Kidney (tissue), 14 donors: ENCODE data around the gene BANF1. TPM values are rescaled to one million over a fixed set of nuclear protein-coding genes. Genes with fewer than 3 reads are reported as not detected.

ENCODE experiments used
- DNase-seq, 5 donors: peaks; one replicate each; pipeline ENCODE4 v3.0.0-alpha.2; 2013 to 2020
- FAIRE-seq: peaks from 2 replicates; lab custom pipeline; 2012; peaks lifted over from hg19 to GRCh38; lab: Jason Lieb, UNC
- H3K27ac ChIP-seq, 2 donors: one replicate each; pipeline ENCODE4 v1.7.0; 2013; ENCODE audit warnings: low read depth in 2 of 2, low read length in 2 of 2, inconsistent platforms in 1 of 2
- H3K27me3 ChIP-seq: one replicate; pipeline ENCODE4 v1.7.1; 2013; ENCODE audit warnings: low read length, inconsistent platforms; ENCODE audit not compliant: control insufficient read depth, insufficient read depth
- H3K36me3 ChIP-seq, 3 donors: one replicate each; pipeline versions ENCODE4 v1.7.0 to v1.7.1; 2013; ENCODE audit warnings: low read length in 3 of 3, control low read depth in 1 of 3, inconsistent platforms in 1 of 3; ENCODE audit not compliant: insufficient read depth in 3 of 3, control insufficient read depth in 2 of 3
- H3K4me1 ChIP-seq, 3 donors: one replicate each; pipeline versions ENCODE4 v1.7.0 to v1.7.1; 2013; ENCODE audit warnings: low read length in 3 of 3, inconsistent platforms in 1 of 3, low read depth in 1 of 3; ENCODE audit not compliant: control insufficient read depth in 2 of 3, insufficient read depth in 2 of 3
- H3K4me3 ChIP-seq, 3 donors: one replicate each; pipeline versions ENCODE4 v1.7.0 to v1.8.1; 2013; ENCODE audit warnings: low read length in 3 of 3, control low read depth in 1 of 3, inconsistent platforms in 1 of 3
- H3K9ac ChIP-seq, 3 donors: one replicate each; pipeline versions ENCODE4 v1.7.0 to v1.7.1; 2013; ENCODE audit warnings: low read length in 3 of 3, control low read depth in 1 of 3, inconsistent platforms in 1 of 3
- H3K9me3 ChIP-seq, 3 donors: one replicate each; pipeline versions ENCODE4 v1.7.0 to v1.7.1; 2013; ENCODE audit warnings: low read length in 3 of 3, control low read depth in 1 of 3, inconsistent platforms in 1 of 3; ENCODE audit not compliant: control insufficient read depth in 2 of 3, insufficient read depth in 1 of 3
- intact Hi-C: fragments of 100-400 bp; cut with DNase I; formaldehyde crosslinking; loops from one replicate; pipeline ENCODE4 v1.11.1; 2022
- polyA plus RNA-seq: library from polyadenylated mRNA; stranded (reverse); fragments of 350-450 nt; fragmentation: Illumina TruSeq; extraction: RNeasy Lipid Tissue Mini Kit (QIAGEN cat#74804); gene quantifications from one replicate; pipeline ENCODE4 v1.2.3, GENCODE V29; 2014; ENCODE audit warnings: low read depth, low replicate concordance; ENCODE audit not compliant: insufficient read depth
- total RNA-seq: library from RNA; stranded (reverse); fragmentation: NEBNext Ultra II Directional; extraction: Animal tissue kit (Norgen Biotek cat#: 25700); gene quantifications from one replicate; pipeline ENCODE4 v1.2.1, GENCODE V29; 2021
- TF ChIP-seq, protein P1 (sequence below): IDR thresholded peaks from 3 replicates; pipeline ENCODE4 v1.5.1; 2012; ENCODE audit warnings: mild to moderate bottlenecking, moderate library complexity, borderline replicate concordance; ENCODE audit not compliant: insufficient read depth; ENCODE audit errors: extremely low read depth
- donor health status: control.
- donor health status: control.
- donor health status: control.
- donor health status: control.
- donor health status: control.
- donor health status: DM: yes; HTN: yes; CAD: no.
- donor health status: Normal renal cell carcinoma (clear cell type).

BANF1 gene
- total and polyA plus RNA-seq, 2 donors from 2014 or later: 181 to 186 TPM

DNA sequence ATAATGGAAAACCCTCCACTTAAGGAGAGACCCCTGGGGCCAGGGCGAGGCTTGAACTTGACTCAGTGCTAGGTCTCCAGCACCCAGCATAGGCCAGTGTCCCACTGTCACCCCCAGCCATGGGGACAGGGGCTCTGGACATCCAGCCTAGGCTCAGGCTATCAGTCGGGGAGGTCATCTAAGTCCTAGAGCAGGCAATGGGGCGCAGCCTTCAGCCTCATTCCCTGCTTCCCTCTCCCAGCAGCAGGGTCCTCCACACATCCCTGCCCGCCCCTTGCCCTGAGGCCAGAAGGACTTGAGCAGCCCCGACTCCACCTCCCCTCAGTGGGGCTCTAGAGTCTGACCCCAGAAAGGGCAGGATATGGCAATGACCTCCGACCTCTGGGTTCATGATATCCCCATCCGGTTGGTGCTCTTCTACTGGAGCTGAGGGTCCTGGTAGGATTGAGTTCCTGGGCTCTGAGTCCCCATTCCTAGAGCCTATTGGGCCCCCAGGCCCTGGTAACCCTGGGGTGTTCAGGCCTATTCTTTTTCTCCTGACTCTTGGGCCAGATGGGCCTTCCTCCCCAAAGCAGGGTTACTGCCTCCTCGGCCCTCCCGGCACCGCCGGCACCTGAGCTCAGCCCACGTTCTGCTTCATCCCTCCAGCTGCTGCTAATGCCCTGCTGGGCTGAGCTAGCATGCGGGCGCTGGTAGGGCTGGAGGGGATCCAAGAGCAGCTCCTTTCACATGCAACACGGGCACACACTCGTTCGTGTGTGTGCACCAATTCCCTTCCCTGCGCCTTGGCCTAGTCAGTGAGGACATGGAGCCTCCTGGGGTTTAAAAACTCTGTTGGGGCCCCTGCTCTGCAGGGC is 13.9 kb downstream of the BANF1 start:
- Histone ChIP-seq H3K9ac (no peak overlapping the region), H3K36me3 (no peaks in the 10 kb centered on the region), H3K27me3 (peaks cover 7% of the 10 kb centered on the region), H3K4me3 (no peak overlapping the region), H3K4me1 (peaks cover 0 to 3% (median 0%) of the 10 kb centered on the region in 3 donors), H3K9me3 (no peaks in the 10 kb centered on the region), H3K27ac (no peak overlapping the region)
- intact Hi-C loops: no loop called here
- TF ChIP-seq, protein P1, sequence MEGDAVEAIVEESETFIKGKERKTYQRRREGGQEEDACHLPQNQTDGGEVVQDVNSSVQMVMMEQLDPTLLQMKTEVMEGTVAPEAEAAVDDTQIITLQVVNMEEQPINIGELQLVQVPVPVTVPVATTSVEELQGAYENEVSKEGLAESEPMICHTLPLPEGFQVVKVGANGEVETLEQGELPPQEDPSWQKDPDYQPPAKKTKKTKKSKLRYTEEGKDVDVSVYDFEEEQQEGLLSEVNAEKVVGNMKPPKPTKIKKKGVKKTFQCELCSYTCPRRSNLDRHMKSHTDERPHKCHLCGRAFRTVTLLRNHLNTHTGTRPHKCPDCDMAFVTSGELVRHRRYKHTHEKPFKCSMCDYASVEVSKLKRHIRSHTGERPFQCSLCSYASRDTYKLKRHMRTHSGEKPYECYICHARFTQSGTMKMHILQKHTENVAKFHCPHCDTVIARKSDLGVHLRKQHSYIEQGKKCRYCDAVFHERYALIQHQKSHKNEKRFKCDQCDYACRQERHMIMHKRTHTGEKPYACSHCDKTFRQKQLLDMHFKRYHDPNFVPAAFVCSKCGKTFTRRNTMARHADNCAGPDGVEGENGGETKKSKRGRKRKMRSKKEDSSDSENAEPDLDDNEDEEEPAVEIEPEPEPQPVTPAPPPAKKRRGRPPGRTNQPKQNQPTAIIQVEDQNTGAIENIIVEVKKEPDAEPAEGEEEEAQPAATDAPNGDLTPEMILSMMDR: no peak
- FAIRE-seq (no peak), DNase-seq (peak in 1 of 5 donors; percentile 59)

GRCh38 chr11:66016793-66017177 is 14.5 kb downstream of the BANF1 start:
- no peak overlapping the region for H3K4me3 ChIP-seq
- intact Hi-C loops: no loop called here
- H3K9ac ChIP-seq: no peak overlapping the region
- peaks cover 3% of the 10 kb centered on the region for H3K27me3 ChIP-seq
- TF ChIP-seq, protein P1: no peak
- peaks cover 0 to 3% (median 0%) of the 10 kb centered on the region in 3 donors for H3K4me1 ChIP-seq
- H3K36me3 ChIP-seq: no peaks in the 10 kb centered on the region
- DNase-seq (peak in 1 of 5 donors; percentile 58), FAIRE-seq (no peak)
- no peak overlapping the region for H3K27ac ChIP-seq
- H3K9me3 ChIP-seq: no peaks in the 10 kb centered on the region

GRCh38 chr11:66017321-66017720 is 15.0 kb downstream of the BANF1 start:
- peak in 1 of 5 donors; percentile 54 for DNase-seq
- Histone ChIP-seq H3K9me3 (no peaks in the 10 kb centered on the region), H3K4me3 (no peak overlapping the region), H3K27me3 (peaks cover under 1% of the 10 kb centered on the region), H3K9ac (no peak overlapping the region), H3K36me3 (no peaks in the 10 kb centered on the region), H3K4me1 (peaks cover 0 to 3% (median 0%) of the 10 kb centered on the region in 3 donors), H3K27ac (no peak overlapping the region)
- TF ChIP-seq, protein P1: no peak
- FAIRE-seq: no peak
- intact Hi-C loops: no loop called here
